ENCODE results near the gene ATOH8.

Gene ATOH8

DNA sequence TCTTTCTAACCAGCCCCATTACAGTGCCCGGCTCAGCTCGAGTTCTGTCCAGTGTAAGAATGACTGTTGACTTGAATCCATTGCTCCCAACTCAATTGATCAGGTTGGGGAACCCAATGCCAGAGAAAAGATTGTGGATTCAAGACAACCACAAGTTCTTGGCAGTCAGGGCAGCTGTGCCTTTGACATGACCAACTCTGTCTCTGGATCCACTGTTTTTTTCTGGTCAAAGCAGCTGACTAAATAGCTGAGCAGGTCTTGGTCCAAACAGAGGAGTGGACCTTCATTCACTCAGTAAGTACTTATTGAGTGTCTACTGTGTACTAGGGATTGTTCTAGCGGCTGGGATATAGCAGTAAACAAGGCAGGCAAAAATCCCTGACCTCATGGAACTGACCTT lies 6.3 kb upstream of the ATOH8 start:
- TF ChIP-seq, protein P1, sequence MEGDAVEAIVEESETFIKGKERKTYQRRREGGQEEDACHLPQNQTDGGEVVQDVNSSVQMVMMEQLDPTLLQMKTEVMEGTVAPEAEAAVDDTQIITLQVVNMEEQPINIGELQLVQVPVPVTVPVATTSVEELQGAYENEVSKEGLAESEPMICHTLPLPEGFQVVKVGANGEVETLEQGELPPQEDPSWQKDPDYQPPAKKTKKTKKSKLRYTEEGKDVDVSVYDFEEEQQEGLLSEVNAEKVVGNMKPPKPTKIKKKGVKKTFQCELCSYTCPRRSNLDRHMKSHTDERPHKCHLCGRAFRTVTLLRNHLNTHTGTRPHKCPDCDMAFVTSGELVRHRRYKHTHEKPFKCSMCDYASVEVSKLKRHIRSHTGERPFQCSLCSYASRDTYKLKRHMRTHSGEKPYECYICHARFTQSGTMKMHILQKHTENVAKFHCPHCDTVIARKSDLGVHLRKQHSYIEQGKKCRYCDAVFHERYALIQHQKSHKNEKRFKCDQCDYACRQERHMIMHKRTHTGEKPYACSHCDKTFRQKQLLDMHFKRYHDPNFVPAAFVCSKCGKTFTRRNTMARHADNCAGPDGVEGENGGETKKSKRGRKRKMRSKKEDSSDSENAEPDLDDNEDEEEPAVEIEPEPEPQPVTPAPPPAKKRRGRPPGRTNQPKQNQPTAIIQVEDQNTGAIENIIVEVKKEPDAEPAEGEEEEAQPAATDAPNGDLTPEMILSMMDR (IDR thresholded peaks at IDR 0.05; ENCODE audit: low read depth, low read length, missing control alignments) = no peak
- H3K4me3 ChIP-seq (ENCODE audit: low read depth, low read length) = no peak overlapping the region
- DNase-seq (ENCODE audit: low read depth) = no peak

GRCh38 chr2:85748039-85748734 lies 5.6 kb upstream of the ATOH8 start:
- TF ChIP-seq, protein P1 (IDR thresholded peaks at IDR 0.05; ENCODE audit: low read depth, low read length, missing control alignments) = no peak
- H3K4me3 ChIP-seq (ENCODE audit: low read depth, low read length) = no peak overlapping the region

DNA sequence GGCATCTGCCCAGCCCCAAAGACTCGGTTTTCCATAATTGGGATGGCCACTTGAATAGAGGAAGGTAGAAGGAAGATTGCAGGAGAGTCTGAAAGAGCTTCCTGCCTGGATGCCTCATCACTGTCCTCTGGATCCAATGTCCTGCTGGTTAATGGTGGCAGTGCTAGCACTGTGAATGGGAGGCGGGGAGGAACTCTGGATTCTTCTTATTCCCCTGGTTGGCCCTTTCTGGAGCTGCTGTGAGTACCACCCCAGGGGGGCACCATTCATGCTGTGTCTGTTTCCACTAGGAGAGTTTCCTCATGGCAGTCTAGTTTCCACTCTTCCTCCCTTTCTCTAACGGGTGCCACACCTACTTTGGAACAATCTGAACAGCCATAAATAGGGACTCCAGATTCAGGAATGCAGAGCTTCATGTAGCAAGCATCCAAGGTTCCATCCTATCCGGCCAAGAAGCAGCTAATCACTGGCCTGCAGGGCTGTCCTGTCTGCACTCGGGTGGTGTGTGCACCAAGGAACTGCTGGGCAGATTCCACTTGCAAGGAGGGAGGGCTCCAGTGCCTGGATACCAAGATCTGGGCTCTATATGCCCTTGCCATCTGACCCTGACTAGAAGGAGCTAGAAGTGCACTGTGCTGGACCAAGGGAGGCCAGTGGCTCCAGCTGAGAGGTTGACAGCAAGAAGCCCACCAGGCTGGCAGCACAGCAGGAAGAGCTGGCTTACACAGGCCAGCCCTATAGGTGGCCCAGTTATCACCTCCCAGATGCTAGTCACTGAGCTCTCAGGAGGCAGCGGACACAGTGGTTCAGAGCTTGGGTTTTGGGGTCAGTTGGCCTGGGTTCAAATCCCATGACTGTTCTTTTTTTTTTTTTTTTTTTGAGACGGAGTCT lies 4.6 kb upstream of the ATOH8 start:
- TF ChIP-seq, protein P1 (IDR thresholded peaks at IDR 0.05; ENCODE audit: low read depth, low read length, missing control alignments) = no peak
- DNase-seq (ENCODE audit: low read depth) = no peak
- no peak overlapping the region for H3K4me3 ChIP-seq (ENCODE audit: low read depth, low read length)

More at GRCh38 chr2:85748039-85748734, 5.6 kb upstream of the ATOH8 start:
- peak; percentile 42 for DNase-seq (ENCODE audit: low read depth)

- TF ChIP-seq, protein P1 (IDR thresholded peaks at IDR 0.05; ENCODE audit: low read depth, low read length, missing control alignments) = peak; percentile 65
- DNase-seq (ENCODE audit: low read depth) = no peak
- H3K4me3 ChIP-seq (ENCODE audit: low read depth, low read length) = no peak overlapping the region
Observed at GRCh38 chr2:85750587-85751575, 2.9 kb upstream of the ATOH8 start.

- TF ChIP-seq, protein P1 (IDR thresholded peaks at IDR 0.05; ENCODE audit: low read depth, low read length, missing control alignments) = no peak
- no peak for DNase-seq (ENCODE audit: low read depth)
Observed at GRCh38 chr2:85751627-85752026, 2.2 kb upstream of the ATOH8 start.

DNA sequence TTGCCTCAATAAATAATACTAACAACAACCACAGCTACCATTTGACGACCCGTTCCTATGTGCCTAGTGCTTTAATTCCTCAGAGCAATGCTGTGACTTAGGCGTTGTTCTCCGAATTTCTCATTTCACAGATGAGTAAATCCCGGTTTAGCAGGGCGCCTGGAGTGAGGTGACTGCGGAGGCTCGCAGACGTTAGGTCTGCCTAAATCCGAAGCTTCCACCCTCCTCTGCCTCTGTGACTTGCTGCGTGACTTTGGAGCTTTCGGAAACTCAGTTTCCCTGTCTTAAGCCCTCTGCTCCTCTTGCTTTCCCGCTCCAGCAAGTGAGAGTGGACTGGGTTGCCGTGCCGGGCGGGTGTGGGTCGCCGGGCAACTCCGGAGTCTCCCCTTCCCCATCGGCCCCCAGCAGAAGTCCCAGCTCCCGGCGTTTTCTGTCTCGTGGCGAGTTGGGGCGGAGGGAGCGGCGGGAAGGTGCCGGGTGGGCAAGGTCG lies 711 bp upstream of the ATOH8 start:
- H3K4me3 ChIP-seq (ENCODE audit: low read depth, low read length) = no peak overlapping the region
- DNase-seq (ENCODE audit: low read depth) = no peak
- TF ChIP-seq, protein P1 (IDR thresholded peaks at IDR 0.05; ENCODE audit: low read depth, low read length, missing control alignments) = no peak

More at GRCh38 chr2:85751627-85752026, 2.2 kb upstream of the ATOH8 start:
- H3K4me3 ChIP-seq (ENCODE audit: low read depth, low read length) = no peak overlapping the region

All from GM12864 (cell line).